Osteoblast (primary cell): ENCODE results near the gene DLX3. TPM values are rescaled to one million over a fixed set of nuclear protein-coding genes. Genes with fewer than 3 reads are reported as not detected.

ENCODE experiments used
- DNase-seq: peaks from one replicate; pipeline ENCODE4 v3.0.0; 2011; ENCODE audit warnings: low spot score, mixed read lengths; ENCODE audit not compliant: insufficient read length; ENCODE audit errors: missing footprints
- H2AFZ ChIP-seq: 2 replicates; pipeline ENCODE4 v1.6.0; 2011; ENCODE audit warnings: mild to moderate bottlenecking, low read length
- H3K27ac ChIP-seq: 2 replicates; pipeline ENCODE4 v1.5.1; 2011; ENCODE audit warnings: mild to moderate bottlenecking, low read depth, low read length, moderate library complexity
- H3K27me3 ChIP-seq: 2 replicates; pipeline ENCODE4 v1.6.0; 2012; ENCODE audit warnings: mild to moderate bottlenecking, control low read depth, inconsistent platforms, low read length, moderate library complexity; ENCODE audit not compliant: insufficient read depth
- H3K36me3 ChIP-seq: 2 replicates; pipeline ENCODE4 v1.5.1; 2011; ENCODE audit warnings: mild to moderate bottlenecking, low read length, control low read depth, moderate library complexity; ENCODE audit not compliant: insufficient read depth
- H3K4me1 ChIP-seq: 2 replicates; pipeline ENCODE4 v1.5.1; 2011; ENCODE audit warnings: mild to moderate bottlenecking, low read length, control low read depth, moderate library complexity; ENCODE audit not compliant: insufficient read depth
- H3K4me2 ChIP-seq: 2 replicates; pipeline ENCODE4 v1.6.0; 2011; ENCODE audit warnings: mild to moderate bottlenecking, low read length; ENCODE audit not compliant: insufficient read depth
- H3K4me3 ChIP-seq: fragments of 200-600 bp; sonication (generic); 3 replicates; pipeline ENCODE4 v1.5.1; 2012; ENCODE audit warnings: mild to moderate bottlenecking, low read length, inconsistent platforms; ENCODE audit not compliant: insufficient read depth
- H3K79me2 ChIP-seq: 2 replicates; pipeline ENCODE4 v1.6.0; 2012; ENCODE audit warnings: mild to moderate bottlenecking, low read length, control low read depth, inconsistent platforms; ENCODE audit not compliant: insufficient read depth
- H3K9me3 ChIP-seq: 2 replicates; pipeline ENCODE4 v1.5.1; 2011; ENCODE audit warnings: low read depth, low read length, control low read depth
- H4K20me1 ChIP-seq: 2 replicates; pipeline ENCODE4 v1.6.0; 2012; ENCODE audit warnings: mild to moderate bottlenecking, low read length, control low read depth; ENCODE audit not compliant: insufficient read depth
- CTCF ChIP-seq: IDR thresholded peaks from 2 replicates; pipeline ENCODE4 v1.5.1; 2011; ENCODE audit warnings: mild to moderate bottlenecking, low read depth, low read length, moderate library complexity; ENCODE audit errors: extremely low read depth
- total RNA-seq: library from RNA; depleted of rRNA; stranded (reverse); fragments of >200 nt; gene quantifications from 2 replicates; pipeline ENCODE4 v1.2.3, GENCODE V29; 2012

Gene DLX3
- total RNA-seq, 1 donor = 1.1 TPM

GRCh38 chr17:49970498-49970897, 24.5 kb downstream of the DLX3 start:
- Histone ChIP-seq H3K27ac (no peak overlapping the region), H4K20me1 (no peaks in the 10 kb centered on the region), H3K27me3 (peaks cover 95% of the 10 kb centered on the region), H3K4me1 (peaks cover 11% of the 10 kb centered on the region), H2AFZ (no peak overlapping the region), H3K4me3 (no peak overlapping the region), H3K9me3 (no peaks in the 10 kb centered on the region), H3K79me2 (no peaks in the 10 kb centered on the region), H3K36me3 (no peaks in the 10 kb centered on the region), H3K4me2 (no peak overlapping the region)
- DNase-seq = no peak
- no peak for TF ChIP-seq CTCF

GRCh38 chr17:49969795-49970389, 25.1 kb downstream of the DLX3 start:
- Histone ChIP-seq H3K4me1 (peaks cover 11% of the 10 kb centered on the region), H3K27ac (no peak overlapping the region), H3K36me3 (no peaks in the 10 kb centered on the region), H3K9me3 (no peaks in the 10 kb centered on the region), H3K4me2 (no peak overlapping the region), H3K27me3 (peaks cover 97% of the 10 kb centered on the region), H3K4me3 (no peak overlapping the region), H3K79me2 (no peaks in the 10 kb centered on the region), H4K20me1 (no peaks in the 10 kb centered on the region), H2AFZ (no peak overlapping the region)
- no peak for TF ChIP-seq CTCF
- no peak for DNase-seq

- Histone ChIP-seq H3K36me3 (no peaks in the 10 kb centered on the region), H3K4me3 (peak within 1 kb of the TSS; percentile 70), H3K27me3 (peaks cover 99% of the 10 kb centered on the region), H3K9me3 (no peaks in the 10 kb centered on the region), H3K27ac (no peak within 1 kb of the TSS), H3K4me2 (peak within 1 kb of the TSS; percentile 82), H3K79me2 (no peaks in the 10 kb centered on the region), H2AFZ (peak within 1 kb of the TSS; percentile 56), H3K4me1 (peaks cover 11% of the 10 kb centered on the region), H4K20me1 (no peaks in the 10 kb centered on the region)
- DNase-seq = peak; percentile 96
- TF ChIP-seq CTCF = no peak
These were observed 25.8 kb downstream of the DLX3 start, which contains the start of gene DLX4 for GRCh38 chr17:49969134-49969759. Gene DLX4, plus strand, starts transcription at chr17:49969190. Its CDS starts 279 bp downstream, at chr17:49969469.

- Histone ChIP-seq H3K4me1 (peaks cover 11% of the 10 kb centered on the region), H2AFZ (peak overlapping the region; percentile 56), H3K27ac (no peak overlapping the region), H3K4me3 (peak overlapping the region; percentile 70), H3K9me3 (no peaks in the 10 kb centered on the region), H4K20me1 (no peaks in the 10 kb centered on the region), H3K27me3 (peaks cover 99% of the 10 kb centered on the region), H3K79me2 (no peaks in the 10 kb centered on the region), H3K36me3 (no peaks in the 10 kb centered on the region), H3K4me2 (peak overlapping the region; percentile 82)
- peak; percentile 99 for DNase-seq
- no peak for TF ChIP-seq CTCF
These were observed 26.5 kb downstream of the DLX3 start for GRCh38 chr17:49968405-49969133.
